ENCODE measurements around the gene LTBP2.

Gene LTBP2

GRCh38 chr14:74647678-74648461 is 35.8 kb upstream of the LTBP2 start:
- TF ChIP-seq, protein P1, sequence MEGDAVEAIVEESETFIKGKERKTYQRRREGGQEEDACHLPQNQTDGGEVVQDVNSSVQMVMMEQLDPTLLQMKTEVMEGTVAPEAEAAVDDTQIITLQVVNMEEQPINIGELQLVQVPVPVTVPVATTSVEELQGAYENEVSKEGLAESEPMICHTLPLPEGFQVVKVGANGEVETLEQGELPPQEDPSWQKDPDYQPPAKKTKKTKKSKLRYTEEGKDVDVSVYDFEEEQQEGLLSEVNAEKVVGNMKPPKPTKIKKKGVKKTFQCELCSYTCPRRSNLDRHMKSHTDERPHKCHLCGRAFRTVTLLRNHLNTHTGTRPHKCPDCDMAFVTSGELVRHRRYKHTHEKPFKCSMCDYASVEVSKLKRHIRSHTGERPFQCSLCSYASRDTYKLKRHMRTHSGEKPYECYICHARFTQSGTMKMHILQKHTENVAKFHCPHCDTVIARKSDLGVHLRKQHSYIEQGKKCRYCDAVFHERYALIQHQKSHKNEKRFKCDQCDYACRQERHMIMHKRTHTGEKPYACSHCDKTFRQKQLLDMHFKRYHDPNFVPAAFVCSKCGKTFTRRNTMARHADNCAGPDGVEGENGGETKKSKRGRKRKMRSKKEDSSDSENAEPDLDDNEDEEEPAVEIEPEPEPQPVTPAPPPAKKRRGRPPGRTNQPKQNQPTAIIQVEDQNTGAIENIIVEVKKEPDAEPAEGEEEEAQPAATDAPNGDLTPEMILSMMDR (conservative IDR thresholded peaks at IDR 0.05; ENCODE audit: low read depth, low read length) = no peak
- H3K4me3 ChIP-seq (ENCODE audit: low read length) = no peak overlapping the region
- DNase-seq (ENCODE audit: low read depth) = no peak

DNA sequence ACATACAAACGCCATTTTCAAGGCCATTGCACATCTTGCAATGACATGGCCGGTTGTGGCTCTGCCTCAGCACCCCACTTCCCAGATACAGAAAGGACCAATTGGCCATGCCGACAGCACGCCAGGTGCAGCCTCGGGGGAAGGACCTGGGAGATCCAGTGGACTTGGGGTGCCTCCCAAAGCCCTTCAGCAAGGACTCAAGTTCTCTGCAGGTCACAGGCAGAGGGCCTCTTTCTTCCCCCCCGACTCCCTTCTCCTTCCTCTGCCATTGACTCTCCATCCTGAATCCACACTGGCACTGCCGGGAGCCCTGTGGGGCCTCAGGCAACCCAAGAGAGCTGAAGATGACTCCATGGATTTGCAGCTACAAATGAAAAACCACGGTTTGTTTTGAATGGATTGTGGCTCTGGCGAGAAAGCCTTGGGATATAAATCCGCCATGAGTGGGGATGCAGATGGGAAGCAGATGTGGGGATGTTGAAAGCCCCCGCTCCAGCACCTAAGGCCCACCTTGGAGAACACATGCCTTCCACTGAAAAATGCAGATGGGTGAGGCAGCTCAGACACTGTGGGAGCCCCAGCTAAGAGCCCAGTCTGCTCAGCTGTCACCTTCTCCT is 35.1 kb upstream of the LTBP2 start:
- H3K4me3 ChIP-seq (ENCODE audit: low read length) = no peak overlapping the region
- no peak for DNase-seq (ENCODE audit: low read depth)
- TF ChIP-seq, protein P1 (conservative IDR thresholded peaks at IDR 0.05; ENCODE audit: low read depth, low read length) = no peak

GRCh38 chr14:74645756-74646470 is 33.9 kb upstream of the LTBP2 start:
- no peak for DNase-seq (ENCODE audit: low read depth)
- TF ChIP-seq, protein P1 (conservative IDR thresholded peaks at IDR 0.05; ENCODE audit: low read depth, low read length) = no peak
- no peak overlapping the region for H3K4me3 ChIP-seq (ENCODE audit: low read length)

- TF ChIP-seq, protein P1 (conservative IDR thresholded peaks at IDR 0.05; ENCODE audit: low read depth, low read length) = no peak
- DNase-seq (ENCODE audit: low read depth) = no peak
Measured at GRCh38 chr14:74645244-74645643, 33.2 kb upstream of the LTBP2 start.

DNA sequence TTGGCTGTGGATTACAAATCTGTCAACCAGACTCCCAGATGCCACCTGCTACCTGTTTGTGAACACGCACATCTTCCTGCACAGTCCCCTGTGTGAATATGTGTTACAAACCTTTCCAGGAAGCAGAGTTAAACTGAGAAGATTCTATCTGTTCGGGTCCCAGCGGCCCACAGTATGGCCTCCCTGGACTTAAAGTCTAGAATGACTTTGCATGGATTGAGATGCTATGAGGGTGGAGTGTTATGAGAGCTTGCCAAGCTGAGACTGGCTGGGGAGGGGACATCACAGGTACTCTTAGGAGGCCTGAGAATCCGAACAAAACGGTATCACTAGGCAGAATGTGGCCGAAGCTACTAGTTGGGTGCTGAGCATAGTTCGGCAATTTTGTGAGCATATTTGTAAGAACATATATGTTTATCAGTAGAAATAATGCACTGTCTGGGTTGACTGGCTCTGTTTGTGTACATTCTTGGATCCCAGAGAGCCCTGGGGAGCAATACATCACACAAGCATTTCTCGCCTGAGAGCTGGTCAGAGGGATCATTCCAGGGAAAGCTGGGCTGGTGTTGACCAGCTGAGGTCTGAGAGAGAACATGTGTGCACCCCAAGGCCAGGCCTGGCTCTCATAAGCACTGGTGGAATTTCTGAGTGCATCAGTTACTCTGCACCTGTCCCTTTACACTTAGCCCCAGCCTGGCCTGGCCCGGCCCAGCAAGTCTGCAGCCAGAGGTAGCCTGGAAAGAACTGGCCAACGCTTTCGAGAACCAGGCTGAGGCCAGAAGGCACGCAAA is 29.8 kb upstream of the LTBP2 start:
- no peak overlapping the region for H3K4me3 ChIP-seq (ENCODE audit: low read length)
- TF ChIP-seq, protein P1 (conservative IDR thresholded peaks at IDR 0.05; ENCODE audit: low read depth, low read length) = no peak
- DNase-seq (ENCODE audit: low read depth) = no peak

More at GRCh38 chr14:74645244-74645643, 33.2 kb upstream of the LTBP2 start:
- no peak overlapping the region for H3K4me3 ChIP-seq (ENCODE audit: low read length)

- no peak overlapping the region for H3K4me3 ChIP-seq (ENCODE audit: low read length)
- DNase-seq (ENCODE audit: low read depth) = no peak
- TF ChIP-seq, protein P1 (conservative IDR thresholded peaks at IDR 0.05; ENCODE audit: low read depth, low read length) = no peak
Measured at GRCh38 chr14:74638966-74639365, 26.9 kb upstream of the LTBP2 start.
